MCF 10A (cell line): ENCODE data around the gene UPK3A. TPM values are rescaled to one million over a fixed set of nuclear protein-coding genes. Genes with fewer than 3 reads are reported as not detected.
"Not testable (repeated sequence)": the region's sequence is repeated elsewhere in the genome, so short reads cannot be mapped to it uniquely, and the experiment has no call there.

Experiments
- BruUV-seq: library from RNA; stranded (reverse); fragments of 400-500 nt; replicated peaks from 2 replicates; lab custom pipeline; 2021; lab: Mats Ljungman, UMichigan
- CTCF ChIA-PET: fragments of 300-600 bp; sonication (Branson Sonifier 250); formaldehyde crosslinking; extraction: SDS; loops from one replicate; lab custom pipeline; 2021; ENCODE audit warnings: antibody characterized with exemption, inconsistent platforms; lab: Yijun Ruan, JAX
- POLR2A ChIA-PET: fragments of 300-600, 350-650 bp; sonication (Branson Sonifier 250); formaldehyde crosslinking; extraction: SDS; loops from one replicate; lab custom pipeline; 2020; ENCODE audit warnings: antibody characterized with exemption, inconsistent platforms; lab: Yijun Ruan, JAX
- DNase-seq: peaks from one replicate; pipeline ENCODE4 v3.0.0-alpha.2; 2018; ENCODE audit not compliant: unreplicated experiment
- H3K27ac Mint-ChIP-seq: one replicate; pipeline ENCODE4 v1.8.0; 2022; ENCODE audit warnings: mild to moderate bottlenecking, low read depth, mixed read lengths; ENCODE audit not compliant: unreplicated experiment
- H3K27me3 Mint-ChIP-seq: one replicate; pipeline ENCODE4 v1.8.0; 2022; ENCODE audit warnings: mixed read lengths; ENCODE audit not compliant: insufficient read depth, unreplicated experiment
- H3K36me3 Mint-ChIP-seq: one replicate; pipeline ENCODE4 v1.8.0; 2022; ENCODE audit warnings: mild to moderate bottlenecking, moderate library complexity, mixed read lengths; ENCODE audit not compliant: insufficient read depth, unreplicated experiment
- H3K4me1 Mint-ChIP-seq: one replicate; pipeline ENCODE4 v1.8.0; 2022; ENCODE audit warnings: mixed read lengths; ENCODE audit not compliant: insufficient read depth, unreplicated experiment
- H3K4me3 Mint-ChIP-seq: one replicate; pipeline ENCODE4 v1.8.0; 2022; ENCODE audit warnings: mild to moderate bottlenecking, moderate library complexity, mixed read lengths; ENCODE audit not compliant: unreplicated experiment
- H3K9me3 Mint-ChIP-seq: one replicate; pipeline ENCODE4 v1.8.0; 2022; ENCODE audit warnings: mixed read lengths; ENCODE audit not compliant: unreplicated experiment
- intact Hi-C: fragments of 100-400 bp; cut with micrococcal nuclease; formaldehyde crosslinking; loops from 2 replicates; pipeline ENCODE4 v1.14.1; 2022
- total RNA-seq: library from RNA; stranded (reverse); gene quantifications from 2 replicates; pipeline ENCODE4 v1.2.3, GENCODE V29; 2022
- TF ChIP-seq, protein P1 (sequence below): fragments of 200-600 bp; IDR thresholded peaks from one replicate; pipeline ENCODE4 v1.8.0; 2022; ENCODE audit warnings: antibody characterized with exemption, mild to moderate bottlenecking; ENCODE audit not compliant: unreplicated experiment

Gene UPK3A
- total RNA-seq, 1 experiment from 2014 or later = not detected

GRCh38 chr22:45322873-45323525 lies 38.2 kb downstream of the UPK3A start:
- Mint-ChIP-seq H3K9me3 (no peaks in the 10 kb centered on the region), H3K4me1 (peaks cover 14% of the 10 kb centered on the region), H3K27ac (no peak overlapping the region), H3K36me3 (peaks cover 38% of the 10 kb centered on the region), H3K27me3 (no peaks in the 10 kb centered on the region), H3K4me3 (no peak overlapping the region)
- intact Hi-C loops = no loop called here
- no peak for DNase-seq
- BruUV-seq = no TSS peak
- CTCF ChIA-PET = interaction anchor here (0.9 kb wide), 1 partner anchor 12 kb away, joined by 8 read pairs; no protein-coding TSS in a partner anchor
- TF ChIP-seq, protein P1, sequence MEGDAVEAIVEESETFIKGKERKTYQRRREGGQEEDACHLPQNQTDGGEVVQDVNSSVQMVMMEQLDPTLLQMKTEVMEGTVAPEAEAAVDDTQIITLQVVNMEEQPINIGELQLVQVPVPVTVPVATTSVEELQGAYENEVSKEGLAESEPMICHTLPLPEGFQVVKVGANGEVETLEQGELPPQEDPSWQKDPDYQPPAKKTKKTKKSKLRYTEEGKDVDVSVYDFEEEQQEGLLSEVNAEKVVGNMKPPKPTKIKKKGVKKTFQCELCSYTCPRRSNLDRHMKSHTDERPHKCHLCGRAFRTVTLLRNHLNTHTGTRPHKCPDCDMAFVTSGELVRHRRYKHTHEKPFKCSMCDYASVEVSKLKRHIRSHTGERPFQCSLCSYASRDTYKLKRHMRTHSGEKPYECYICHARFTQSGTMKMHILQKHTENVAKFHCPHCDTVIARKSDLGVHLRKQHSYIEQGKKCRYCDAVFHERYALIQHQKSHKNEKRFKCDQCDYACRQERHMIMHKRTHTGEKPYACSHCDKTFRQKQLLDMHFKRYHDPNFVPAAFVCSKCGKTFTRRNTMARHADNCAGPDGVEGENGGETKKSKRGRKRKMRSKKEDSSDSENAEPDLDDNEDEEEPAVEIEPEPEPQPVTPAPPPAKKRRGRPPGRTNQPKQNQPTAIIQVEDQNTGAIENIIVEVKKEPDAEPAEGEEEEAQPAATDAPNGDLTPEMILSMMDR = no peak
- POLR2A ChIA-PET = interaction anchor here (0.5 to 3.4 kb wide), 2 partner anchors 12 to 244 kb away, joined by 4 to 16 read pairs; partner anchors contain the start of gene FAM118A

- H3K27me3 Mint-ChIP-seq = no peaks in the 10 kb centered on the region
- H3K4me3 Mint-ChIP-seq = no peak overlapping the region
- intact Hi-C loops = no loop called here
- peaks cover 8% of the 10 kb centered on the region for H3K4me1 Mint-ChIP-seq
- ChIA-PET CTCF (interaction anchor here (0.7 to 0.9 kb wide), 2 partner anchors 11 to 120 kb away, joined by 3 to 8 read pairs; no protein-coding TSS in a partner anchor), POLR2A (interaction anchor here (0.5 to 3.4 kb wide), 2 partner anchors 13 to 244 kb away, joined by 4 to 16 read pairs; partner anchors contain the start of gene FAM118A)
- H3K27ac Mint-ChIP-seq = no peak overlapping the region
- H3K9me3 Mint-ChIP-seq = no peaks in the 10 kb centered on the region
- no peak for DNase-seq
- peaks cover 44% of the 10 kb centered on the region for H3K36me3 Mint-ChIP-seq
- TF ChIP-seq, protein P1 = no peak
- no TSS peak for BruUV-seq
Observed at GRCh38 chr22:45323695-45324094, 38.9 kb downstream of the UPK3A start.

DNA sequence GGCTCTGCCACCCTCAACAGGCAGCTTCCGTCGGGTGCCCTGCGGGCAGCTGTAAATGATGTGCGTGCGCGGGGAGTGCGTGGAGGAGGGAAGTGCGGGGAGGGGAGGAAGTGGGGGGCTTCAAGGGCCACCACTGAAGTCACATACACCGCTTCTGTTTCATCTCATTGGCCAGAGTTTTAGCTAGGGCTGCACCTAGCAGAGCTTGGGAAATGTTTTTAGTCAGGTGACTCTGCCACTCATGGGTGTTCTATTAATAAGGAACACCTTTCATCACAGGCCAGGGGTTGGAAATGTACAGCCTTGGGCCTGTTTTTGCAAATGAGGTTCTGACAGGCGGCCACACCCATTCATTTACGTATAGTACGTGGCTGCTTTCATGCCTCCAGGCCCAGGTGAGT lies 39.6 kb downstream of the UPK3A start:
- intact Hi-C loops = no loop called here
- Mint-ChIP-seq H3K9me3 (no peaks in the 10 kb centered on the region), H3K27me3 (no peaks in the 10 kb centered on the region), H3K27ac (no peak overlapping the region), H3K36me3 (peaks cover 50% of the 10 kb centered on the region), H3K4me3 (no peak overlapping the region), H3K4me1 (peaks cover 7% of the 10 kb centered on the region)
- no TSS peak for BruUV-seq
- CTCF ChIA-PET = interaction anchor here (0.6 to 0.7 kb wide), 2 partner anchors 120 to 357 kb away, joined by 3 to 5 read pairs; no protein-coding TSS in a partner anchor
- TF ChIP-seq, protein P1 = no peak
- DNase-seq = no peak
- POLR2A ChIA-PET = interaction anchor here (3.4 kb wide), 1 partner anchor 14 kb away, joined by 16 read pairs; the partner anchor contains the start of gene FAM118A

- POLR2A ChIA-PET = not testable (repeated sequence)
Observed at GRCh38 chr22:45328261-45328660, 43.5 kb downstream of the UPK3A start.

More at GRCh38 chr22:45328261-45328660, 43.5 kb downstream of the UPK3A start:
- H3K9me3 Mint-ChIP-seq, BruUV-seq, intact Hi-C loops, H3K27me3 Mint-ChIP-seq, DNase-seq, H3K4me1 Mint-ChIP-seq, H3K4me3 Mint-ChIP-seq, H3K27ac Mint-ChIP-seq: not testable (repeated sequence)
- H3K36me3 Mint-ChIP-seq = peaks cover 69% of the 10 kb centered on the region
- CTCF ChIA-PET = interaction anchor here (0.7 kb wide), 2 partner anchors 10 to 105 kb away, joined by 3 read pairs; no protein-coding TSS in a partner anchor
